Psoas muscle (tissue), 8 donors: ENCODE measurements around the gene RGS9. TPM values are rescaled to one million over a fixed set of nuclear protein-coding genes. Genes with fewer than 3 reads are reported as not detected.

Source experiments
- ATAC-seq, 4 donors: fragments of 200-7000 bp; cut with Tn5 transposase; one replicate each; pipeline ENCODE4 v1.9.1; 2020; ENCODE audit warnings: moderate library complexity in 3 of 4, mild to moderate bottlenecking in 2 of 4
- DNase-seq, 2 donors: peaks; one replicate each; pipeline ENCODE4 v3.0.0-alpha.2; 2020
- H3K27ac ChIP-seq: fragments of 200-600 bp; one replicate; pipeline ENCODE4 v1.8.0; 2022
- H3K27me3 ChIP-seq, 3 donors: fragments of 200-600 bp in 1 of 3; one replicate each; pipeline versions ENCODE4 v1.6.1 to v1.8.0; 2013 to 2022; ENCODE audit warnings: low read length in 2 of 3, mild to moderate bottlenecking in 2 of 3, moderate library complexity in 1 of 3; ENCODE audit not compliant: insufficient read depth in 3 of 3
- H3K36me3 ChIP-seq, 2 donors: fragments of 200-600 bp in 1 of 2; one replicate each; pipeline versions ENCODE4 v1.6.1 to v1.8.0; 2013 to 2022; ENCODE audit warnings: low read depth in 1 of 2, mild to moderate bottlenecking in 1 of 2, moderate library complexity in 1 of 2; ENCODE audit not compliant: insufficient read depth in 1 of 2
- H3K4me1 ChIP-seq: fragments of 200-600 bp; one replicate; pipeline ENCODE4 v1.8.0; 2022
- H3K4me3 ChIP-seq: fragments of 200-600 bp; one replicate; pipeline ENCODE4 v1.8.0; 2022; ENCODE audit warnings: mild to moderate bottlenecking
- H3K9me3 ChIP-seq: fragments of 200-600 bp; one replicate; pipeline ENCODE4 v1.8.0; 2022
- CTCF ChIP-seq: fragments of 200-600 bp; IDR thresholded peaks from one replicate; pipeline ENCODE4 v1.8.0; 2022; ENCODE audit warnings: antibody characterized with exemption
- WGBS, 3 donors: extraction: QIAGEN DNeasy Blood & Tissue Kit; methylation state at CpG; one replicate each; pipeline versions ENCODE4 v1.1.6 to v1.1.7; 2013; 5-methylcytosine and 5-hydroxymethylcytosine counted together
- intact Hi-C, 2 donors: fragments of 100-400 bp; cut with DNase I; formaldehyde crosslinking; loops; one replicate each; pipeline versions ENCODE4 v1.11.0 to v1.14.2; 2022
- polyA plus RNA-seq, 3 donors: library from polyadenylated mRNA; stranded (reverse); fragments of 200-250 nt; gene quantifications; one replicate each; pipeline ENCODE4 v1.2.3, GENCODE V29; 2013
- total RNA-seq, 4 donors: library from RNA; stranded (reverse); fragmentation: NEBNext Ultra II Directional in 2 of 4; extraction: Animal tissue kit (Norgen Biotek cat#: 25700) in 2 of 4; gene quantifications; one replicate each; pipeline versions ENCODE4 v1.2.1 to v1.2.4, GENCODE V29; 2021 to 2023
- donor health status: healthy with polysubstance abuse.
- donor health status: DM: no; HTN: no; CAD: no; lungs with moderate emphysema.
- donor health status: Bipolar disorder and iron deficiency.
- donor health status: healthy.
- donor health status: DM: yes; HTN: yes; CAD: no.
- donor health status: DM: no; HTN: no; CAD: no.
- donor health status: DM: no; HTN: no; CAD: no.
- donor health status: DM: yes; HTN: yes; CAD: no.

The RGS9 gene
- total and polyA plus RNA-seq, 7 donors, result 0.33 to 4.8 (median 2.1) TPM

GRCh38 chr17:65190467-65191097 lies 53.4 kb downstream of the RGS9 start:
- 60 to 70% (median 60%) methylated on average over 6 of the region's 6 CpGs for WGBS, 3 donors
- Histone ChIP-seq H3K4me3 (no peak overlapping the region), H3K4me1 (no peaks in the 10 kb centered on the region), H3K9me3 (no peaks in the 10 kb centered on the region), H3K27me3 (peaks cover 3 to 4% (median 3%) of the 10 kb centered on the region in 3 donors), H3K36me3 (no peaks in the 10 kb centered on the region), H3K27ac (no peak overlapping the region)
- intact Hi-C loops, result loop anchor here in 1 of 2 donors (10.0 kb wide), 1 partner anchor 256 kb away; no protein-coding TSS in a partner anchor
- DNase-seq (no peak), ATAC-seq (no peak)
- TF ChIP-seq CTCF, result no peak

DNA sequence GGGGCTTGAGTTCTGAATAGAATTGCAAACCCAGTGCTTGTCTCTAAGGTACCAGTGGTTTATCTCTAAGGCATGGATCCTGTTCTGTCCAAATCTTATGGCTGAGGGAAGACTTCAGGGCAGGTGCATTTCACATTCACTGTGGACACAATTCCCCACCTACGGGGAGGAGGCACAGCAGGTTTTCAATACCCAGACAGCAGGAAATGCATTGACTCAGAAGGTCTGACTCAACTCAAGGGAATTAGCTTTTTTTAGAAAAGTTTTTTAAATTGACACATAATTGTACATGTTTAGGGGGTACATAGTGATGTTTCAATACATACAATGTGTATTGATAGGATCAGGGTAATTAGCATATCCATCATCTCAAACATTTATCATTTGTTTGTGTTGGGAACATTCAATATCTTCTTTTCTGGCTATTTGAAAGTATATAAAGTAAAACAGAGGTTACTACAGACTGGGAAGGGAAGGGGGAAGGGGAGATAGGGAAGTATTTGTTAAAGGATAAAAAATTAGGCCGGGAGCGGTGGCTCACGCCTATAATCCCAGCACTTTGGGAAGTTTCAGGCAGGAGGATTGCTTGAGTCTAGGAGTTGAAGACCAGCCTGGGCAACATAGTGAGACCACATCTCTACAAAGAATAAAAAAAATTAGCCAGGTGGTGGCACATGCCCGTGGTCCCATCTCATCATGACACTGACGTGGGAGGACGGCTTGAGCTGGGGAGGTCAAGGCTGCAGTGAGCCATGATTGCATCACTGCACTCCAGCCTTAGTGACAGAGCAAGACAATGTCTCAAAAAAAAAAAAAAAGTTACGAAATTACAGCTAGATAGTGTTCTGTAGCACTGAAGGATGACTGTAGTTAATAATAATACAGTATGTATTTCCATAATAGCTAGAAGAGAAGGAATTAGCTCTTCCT lies 54.9 kb downstream of the RGS9 start:
- H3K36me3 ChIP-seq, result no peaks in the 10 kb centered on the region
- no peak for TF ChIP-seq CTCF
- no peaks in the 10 kb centered on the region for H3K4me1 ChIP-seq
- WGBS, 3 donors, result 68 to 83% (median 77%) methylated on average over 8 of the region's 8 CpGs
- DNase-seq, result no peak
- no peaks in the 10 kb centered on the region for H3K9me3 ChIP-seq
- intact Hi-C loops, result loop anchor here in 1 of 2 donors (10.0 kb wide), 1 partner anchor 257 kb away; no protein-coding TSS in a partner anchor
- peaks cover 0 to 2% (median 0%) of the 10 kb centered on the region in 3 donors for H3K27me3 ChIP-seq
- no peak overlapping the region for H3K4me3 ChIP-seq
- no peak overlapping the region for H3K27ac ChIP-seq
- no peak for ATAC-seq

DNA sequence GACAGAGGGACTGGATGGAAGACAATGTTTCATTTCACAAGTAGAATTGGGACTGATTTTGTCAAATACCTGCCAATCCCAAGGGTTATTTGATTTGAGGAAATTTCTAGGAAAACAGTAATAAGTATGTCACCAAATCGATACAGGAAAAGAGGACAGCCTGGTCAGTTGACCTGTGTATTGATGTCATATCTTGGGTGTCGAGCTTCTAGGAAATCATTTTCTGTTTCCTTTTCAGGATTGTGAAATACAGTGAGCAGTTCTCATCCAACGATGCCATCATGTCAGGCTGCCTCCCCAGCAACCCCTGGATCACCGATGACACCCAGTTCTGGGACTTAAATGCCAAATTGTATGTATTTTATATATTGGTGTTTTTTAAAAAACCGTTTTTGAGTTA lies 56.1 kb downstream of the RGS9 start:
- H3K9me3 ChIP-seq, result no peaks in the 10 kb centered on the region
- DNase-seq (no peak), ATAC-seq (no peak)
- TF ChIP-seq CTCF, result no peak
- no peak overlapping the region for H3K27ac ChIP-seq
- no peaks in the 10 kb centered on the region for H3K36me3 ChIP-seq
- no peak overlapping the region for H3K4me3 ChIP-seq
- peaks cover 0 to 2% (median 0%) of the 10 kb centered on the region in 3 donors for H3K27me3 ChIP-seq
- no peaks in the 10 kb centered on the region for H3K4me1 ChIP-seq
- intact Hi-C loops, result loop anchor here in 1 of 2 donors (10.0 kb wide), 1 partner anchor 259 kb away; no protein-coding TSS in a partner anchor
- WGBS, 3 donors, result 59 to 74% (median 67%) methylated on average over 5 of the region's 5 CpGs

DNA sequence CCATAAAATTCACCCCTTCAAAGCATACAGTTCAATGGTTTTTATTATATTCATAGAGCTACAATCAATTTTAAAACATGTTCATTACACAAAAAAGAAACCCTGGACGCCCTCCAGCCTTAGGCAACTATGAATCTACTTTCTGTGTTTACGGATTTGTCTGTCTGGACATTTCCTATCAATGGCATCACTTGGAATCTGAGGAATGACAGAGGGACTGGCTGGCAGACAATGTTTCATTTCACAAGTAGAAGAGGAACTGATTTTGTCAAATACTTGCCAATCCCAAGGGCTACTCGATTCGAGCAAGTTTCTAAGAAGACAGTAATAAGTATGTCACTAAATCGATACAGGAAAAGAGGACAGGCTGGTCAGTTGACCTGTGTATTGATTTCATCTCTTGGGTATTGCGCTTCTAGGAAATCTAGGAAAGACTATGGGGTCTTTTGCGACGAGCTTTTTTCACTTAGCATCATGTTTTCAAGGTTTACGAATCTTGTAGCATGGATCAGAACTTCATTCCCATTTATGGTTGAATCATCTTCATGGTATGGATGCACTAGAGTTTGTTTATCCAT lies 56.6 kb downstream of the RGS9 start:
- intact Hi-C loops, result loop anchor here in 1 of 2 donors (10.0 kb wide), 1 partner anchor 259 kb away; no protein-coding TSS in a partner anchor
- H3K36me3 ChIP-seq, result no peaks in the 10 kb centered on the region
- WGBS, 3 donors, result 68 to 71% (median 70%) methylated on average over 9 of the region's 9 CpGs

More for the DNA sequence above, 56.6 kb downstream of the RGS9 start:
- ATAC-seq (no peak), DNase-seq (no peak)
- no peaks in the 10 kb centered on the region for H3K4me1 ChIP-seq
- H3K27ac ChIP-seq, result no peak overlapping the region
- H3K9me3 ChIP-seq, result no peaks in the 10 kb centered on the region
- H3K4me3 ChIP-seq, result no peak overlapping the region
- peaks cover 0 to 2% (median 0%) of the 10 kb centered on the region in 3 donors for H3K27me3 ChIP-seq
- no peak for TF ChIP-seq CTCF
